Measurements from ENCODE around the gene GPR158. TPM values are rescaled to one million over a fixed set of nuclear protein-coding genes. Genes with fewer than 3 reads are reported as not detected.

Gene GPR158
- total and polyA plus RNA-seq, 2 of the 8 experiments (the other 6 are each of a cell fraction or from before 2014, with no cell fraction given) = 0.14 to 0.78 TPM

DNA sequence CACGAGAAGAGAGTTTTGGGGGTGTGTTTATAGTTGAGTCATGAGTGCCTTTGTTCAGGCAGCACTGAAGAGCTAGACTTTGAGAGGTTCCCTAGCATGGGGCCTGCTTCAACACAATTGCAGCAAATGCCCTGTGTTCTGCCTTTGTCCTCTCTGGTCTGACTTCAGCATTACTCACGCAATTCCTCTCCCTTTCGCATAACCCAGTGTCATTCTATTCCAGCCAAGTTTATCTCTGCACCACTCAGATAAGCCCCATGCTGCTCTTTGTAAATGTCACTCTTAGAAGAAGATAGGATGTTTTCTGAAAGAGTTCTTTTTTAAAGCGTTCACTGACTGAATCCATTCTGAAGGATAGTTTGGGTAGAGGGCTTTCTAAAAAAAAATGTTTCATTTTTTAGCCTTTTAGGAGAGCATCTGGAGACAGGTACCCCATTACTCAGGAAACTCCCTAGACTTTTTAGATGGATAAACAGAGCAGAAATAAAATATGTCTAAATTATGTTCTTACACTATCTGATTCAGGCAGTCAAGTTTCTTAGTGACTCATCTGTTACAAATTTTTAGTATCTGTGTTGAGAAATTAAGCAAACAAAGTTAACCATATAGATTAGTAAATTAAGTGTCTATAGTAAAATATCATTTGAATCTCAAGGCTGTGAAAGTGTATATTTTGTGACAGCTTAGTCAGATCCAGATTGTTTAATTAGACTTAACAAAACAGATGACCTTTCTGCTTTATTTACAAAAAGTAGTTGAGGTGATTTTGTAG lies 318.5 kb downstream of the GPR158 start (continued):
- TF ChIP-seq, protein P1, sequence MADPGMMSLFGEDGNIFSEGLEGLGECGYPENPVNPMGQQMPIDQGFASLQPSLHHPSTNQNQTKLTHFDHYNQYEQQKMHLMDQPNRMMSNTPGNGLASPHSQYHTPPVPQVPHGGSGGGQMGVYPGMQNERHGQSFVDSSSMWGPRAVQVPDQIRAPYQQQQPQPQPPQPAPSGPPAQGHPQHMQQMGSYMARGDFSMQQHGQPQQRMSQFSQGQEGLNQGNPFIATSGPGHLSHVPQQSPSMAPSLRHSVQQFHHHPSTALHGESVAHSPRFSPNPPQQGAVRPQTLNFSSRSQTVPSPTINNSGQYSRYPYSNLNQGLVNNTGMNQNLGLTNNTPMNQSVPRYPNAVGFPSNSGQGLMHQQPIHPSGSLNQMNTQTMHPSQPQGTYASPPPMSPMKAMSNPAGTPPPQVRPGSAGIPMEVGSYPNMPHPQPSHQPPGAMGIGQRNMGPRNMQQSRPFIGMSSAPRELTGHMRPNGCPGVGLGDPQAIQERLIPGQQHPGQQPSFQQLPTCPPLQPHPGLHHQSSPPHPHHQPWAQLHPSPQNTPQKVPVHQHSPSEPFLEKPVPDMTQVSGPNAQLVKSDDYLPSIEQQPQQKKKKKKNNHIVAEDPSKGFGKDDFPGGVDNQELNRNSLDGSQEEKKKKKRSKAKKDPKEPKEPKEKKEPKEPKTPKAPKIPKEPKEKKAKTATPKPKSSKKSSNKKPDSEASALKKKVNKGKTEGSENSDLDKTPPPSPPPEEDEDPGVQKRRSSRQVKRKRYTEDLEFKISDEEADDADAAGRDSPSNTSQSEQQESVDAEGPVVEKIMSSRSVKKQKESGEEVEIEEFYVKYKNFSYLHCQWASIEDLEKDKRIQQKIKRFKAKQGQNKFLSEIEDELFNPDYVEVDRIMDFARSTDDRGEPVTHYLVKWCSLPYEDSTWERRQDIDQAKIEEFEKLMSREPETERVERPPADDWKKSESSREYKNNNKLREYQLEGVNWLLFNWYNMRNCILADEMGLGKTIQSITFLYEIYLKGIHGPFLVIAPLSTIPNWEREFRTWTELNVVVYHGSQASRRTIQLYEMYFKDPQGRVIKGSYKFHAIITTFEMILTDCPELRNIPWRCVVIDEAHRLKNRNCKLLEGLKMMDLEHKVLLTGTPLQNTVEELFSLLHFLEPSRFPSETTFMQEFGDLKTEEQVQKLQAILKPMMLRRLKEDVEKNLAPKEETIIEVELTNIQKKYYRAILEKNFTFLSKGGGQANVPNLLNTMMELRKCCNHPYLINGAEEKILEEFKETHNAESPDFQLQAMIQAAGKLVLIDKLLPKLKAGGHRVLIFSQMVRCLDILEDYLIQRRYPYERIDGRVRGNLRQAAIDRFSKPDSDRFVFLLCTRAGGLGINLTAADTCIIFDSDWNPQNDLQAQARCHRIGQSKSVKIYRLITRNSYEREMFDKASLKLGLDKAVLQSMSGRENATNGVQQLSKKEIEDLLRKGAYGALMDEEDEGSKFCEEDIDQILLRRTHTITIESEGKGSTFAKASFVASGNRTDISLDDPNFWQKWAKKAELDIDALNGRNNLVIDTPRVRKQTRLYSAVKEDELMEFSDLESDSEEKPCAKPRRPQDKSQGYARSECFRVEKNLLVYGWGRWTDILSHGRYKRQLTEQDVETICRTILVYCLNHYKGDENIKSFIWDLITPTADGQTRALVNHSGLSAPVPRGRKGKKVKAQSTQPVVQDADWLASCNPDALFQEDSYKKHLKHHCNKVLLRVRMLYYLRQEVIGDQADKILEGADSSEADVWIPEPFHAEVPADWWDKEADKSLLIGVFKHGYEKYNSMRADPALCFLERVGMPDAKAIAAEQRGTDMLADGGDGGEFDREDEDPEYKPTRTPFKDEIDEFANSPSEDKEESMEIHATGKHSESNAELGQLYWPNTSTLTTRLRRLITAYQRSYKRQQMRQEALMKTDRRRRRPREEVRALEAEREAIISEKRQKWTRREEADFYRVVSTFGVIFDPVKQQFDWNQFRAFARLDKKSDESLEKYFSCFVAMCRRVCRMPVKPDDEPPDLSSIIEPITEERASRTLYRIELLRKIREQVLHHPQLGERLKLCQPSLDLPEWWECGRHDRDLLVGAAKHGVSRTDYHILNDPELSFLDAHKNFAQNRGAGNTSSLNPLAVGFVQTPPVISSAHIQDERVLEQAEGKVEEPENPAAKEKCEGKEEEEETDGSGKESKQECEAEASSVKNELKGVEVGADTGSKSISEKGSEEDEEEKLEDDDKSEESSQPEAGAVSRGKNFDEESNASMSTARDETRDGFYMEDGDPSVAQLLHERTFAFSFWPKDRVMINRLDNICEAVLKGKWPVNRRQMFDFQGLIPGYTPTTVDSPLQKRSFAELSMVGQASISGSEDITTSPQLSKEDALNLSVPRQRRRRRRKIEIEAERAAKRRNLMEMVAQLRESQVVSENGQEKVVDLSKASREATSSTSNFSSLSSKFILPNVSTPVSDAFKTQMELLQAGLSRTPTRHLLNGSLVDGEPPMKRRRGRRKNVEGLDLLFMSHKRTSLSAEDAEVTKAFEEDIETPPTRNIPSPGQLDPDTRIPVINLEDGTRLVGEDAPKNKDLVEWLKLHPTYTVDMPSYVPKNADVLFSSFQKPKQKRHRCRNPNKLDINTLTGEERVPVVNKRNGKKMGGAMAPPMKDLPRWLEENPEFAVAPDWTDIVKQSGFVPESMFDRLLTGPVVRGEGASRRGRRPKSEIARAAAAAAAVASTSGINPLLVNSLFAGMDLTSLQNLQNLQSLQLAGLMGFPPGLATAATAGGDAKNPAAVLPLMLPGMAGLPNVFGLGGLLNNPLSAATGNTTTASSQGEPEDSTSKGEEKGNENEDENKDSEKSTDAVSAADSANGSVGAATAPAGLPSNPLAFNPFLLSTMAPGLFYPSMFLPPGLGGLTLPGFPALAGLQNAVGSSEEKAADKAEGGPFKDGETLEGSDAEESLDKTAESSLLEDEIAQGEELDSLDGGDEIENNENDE (IDR thresholded peaks at IDR 0.05; ENCODE audit: insufficient replicate concordance, low read length) = peak; percentile 54
- TF ChIP-seq NANOG (IDR thresholded peaks at IDR 0.05; ENCODE audit: insufficient read depth, low read depth, low read length, poor library complexity, severe bottlenecking) = peak; percentile 94
